Subcutaneous adipose tissue (tissue), 4 donors: ENCODE measurements around the gene RAB3IP. TPM values are rescaled to one million over a fixed set of nuclear protein-coding genes. Genes with fewer than 3 reads are reported as not detected.

Experiments used
- CTCF ChIP-seq: fragments of 450-650 bp; IDR thresholded peaks from one replicate; pipeline ENCODE4 v1.5.1; 2016; ENCODE audit warnings: low read depth, mild to moderate bottlenecking, control low read depth, antibody characterized with exemption, moderate library complexity
- total RNA-seq, 4 donors: library from RNA; depleted of rRNA; stranded (reverse); fragments of >200 nt; gene quantifications; one replicate each; pipeline ENCODE4 v1.1.0, GENCODE V29; 2016

RAB3IP gene
- total RNA-seq, 4 donors from 2014 or later, result 7.5 to 24.6 (median 12.0) TPM

GRCh38 chr12:69866698-69867097 lies 128.0 kb downstream of the RAB3IP start:
- no peak for TF ChIP-seq CTCF

- no peak for TF ChIP-seq CTCF
These were observed 130.0 kb downstream of the RAB3IP start for GRCh38 chr12:69868695-69869094.

GRCh38 chr12:69872804-69873203 lies 134.1 kb downstream of the RAB3IP start:
- no peak for TF ChIP-seq CTCF

Other genes starting within 250 kb of the RAB3IP start
- 100 to 1,000 TPM in 2 of 4 donors, 10 to 100 TPM in 2; 54.3 to 148 (median 92.6) TPM for gene CCT2, start 153.4 kb upstream of the RAB3IP start, total RNA-seq
- gene LRRC10, start 128.0 kb upstream of the RAB3IP start, total RNA-seq, result not detected
- not detected for gene BEST3, start 39.6 kb upstream of the RAB3IP start, total RNA-seq
- gene MYRFL, start 86.4 kb downstream of the RAB3IP start, total RNA-seq, result 1 to 10 TPM in 1 of 4 donors, under 1 TPM in 2, not detected in 1; 0.17 to 1.8 (median 0.44) TPM